NCI-H82 treated with DMSO at 0.1 percent for 48 hours (cell line): ENCODE results near the gene CHRNA1.
"Not testable (repeated sequence)": the region's sequence is repeated elsewhere in the genome, so short reads cannot be mapped to it uniquely, and the experiment has no call there.

Experiments used
- DNase-seq: peaks from one replicate; lab custom pipeline; 2025; ENCODE audit not compliant: unreplicated experiment; lab: John Stamatoyannopoulos, UW

Gene CHRNA1

GRCh38 chr2:174717916-174718315 lies 46.4 kb downstream of the CHRNA1 start:
- no peak for DNase-seq

GRCh38 chr2:174717273-174717672 lies 47.0 kb downstream of the CHRNA1 start:
- no peak for DNase-seq

- no peak for DNase-seq
Observed at GRCh38 chr2:174716785-174717184, 47.5 kb downstream of the CHRNA1 start.

- DNase-seq, result no peak
Observed at GRCh38 chr2:174713686-174714085, 50.6 kb downstream of the CHRNA1 start.

GRCh38 chr2:174711206-174711605 lies 53.1 kb downstream of the CHRNA1 start:
- no peak for DNase-seq

- not testable (repeated sequence) for DNase-seq
Observed at GRCh38 chr2:174709416-174710004, 54.8 kb downstream of the CHRNA1 start.

GRCh38 chr2:174708713-174709112 lies 55.6 kb downstream of the CHRNA1 start:
- no peak for DNase-seq

GRCh38 chr2:174705321-174705720 lies 59.0 kb downstream of the CHRNA1 start:
- no peak for DNase-seq

GRCh38 chr2:174704642-174705041 lies 59.6 kb downstream of the CHRNA1 start:
- no peak for DNase-seq

- no peak for DNase-seq
Observed at GRCh38 chr2:174704061-174704460, 60.2 kb downstream of the CHRNA1 start.

- peak; percentile 49 for DNase-seq
Observed at GRCh38 chr2:174703430-174703829, 60.8 kb downstream of the CHRNA1 start.

- no peak for DNase-seq
Observed at GRCh38 chr2:174702541-174702940, 61.7 kb downstream of the CHRNA1 start.

GRCh38 chr2:174699993-174700766 lies 64.1 kb downstream of the CHRNA1 start:
- DNase-seq, result peak; percentile 57
